ENCODE measurements around the gene IL37. TPM values are rescaled to one million over a fixed set of nuclear protein-coding genes. Genes with fewer than 3 reads are reported as not detected.

IL37 gene
- total and polyA plus RNA-seq, 2 experiments from 2014 or later = not detected

DNA sequence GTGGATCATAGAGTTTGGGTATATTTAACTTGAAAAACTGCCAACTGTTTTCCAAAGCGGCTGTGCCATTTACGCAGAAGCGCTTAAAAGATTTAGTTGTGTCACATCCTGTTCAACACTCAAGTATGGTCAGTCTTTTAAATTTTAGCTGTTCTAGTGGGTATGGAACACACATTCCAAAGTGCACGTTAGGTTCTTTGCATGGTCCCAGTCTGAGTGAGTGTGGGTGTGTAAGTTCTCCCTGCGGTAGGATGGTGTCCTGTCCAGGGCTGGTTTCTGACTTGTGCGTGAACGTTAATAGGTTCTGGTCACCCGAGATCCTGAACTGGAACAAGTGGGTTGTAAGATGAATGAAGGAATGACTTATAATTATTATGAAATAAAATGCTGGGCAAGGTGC, 38.5 kb downstream of the IL37 start:
- Histone ChIP-seq H3K36me3 (replicated peaks; ENCODE audit: insufficient read depth, low read depth) (no peaks in the 10 kb centered on the region), H3K4me2 (no peak overlapping the region), H3K4me3 (no peak overlapping the region), H2AFZ (no peak overlapping the region), H3K9me3 (ENCODE audit: low read depth) (no peaks in the 10 kb centered on the region), H3K79me2 (no peaks in the 10 kb centered on the region), H3K27me3 (no peaks in the 10 kb centered on the region), H3K9me2 (replicated peaks; ENCODE audit: insufficient read depth) (no peaks in the 10 kb centered on the region), H3K27ac (no peak overlapping the region), H3K4me1 (ENCODE audit: insufficient read depth) (peaks cover 23% of the 10 kb centered on the region), H4K20me1 (ENCODE audit: insufficient read depth, poor library complexity, severe bottlenecking) (no peaks in the 10 kb centered on the region)
- 82% methylated on average over 8 of the region's 8 CpGs for WGBS (ENCODE audit: low lambda C conversion rate, missing lambda C conversion rate)
- TF ChIP-seq EZH2phosphoT487 (IDR thresholded peaks at IDR 0.05; ENCODE audit: low read depth, severe bottlenecking, unreplicated experiment) (no peak), EZH2 (IDR thresholded peaks at IDR 0.05; ENCODE audit: borderline replicate concordance) (no peak), CTCF (IDR thresholded peaks at IDR 0.05; ENCODE audit: poor library complexity) (no peak)
- no peak for DNase-seq (ENCODE audit: low spot score)

GRCh38 chr2:112954364-112954763, 43.4 kb downstream of the IL37 start:
- DNase-seq (ENCODE audit: low spot score) = no peak
- Histone ChIP-seq H3K4me1 (ENCODE audit: insufficient read depth) (no peaks in the 10 kb centered on the region), H4K20me1 (ENCODE audit: insufficient read depth, poor library complexity, severe bottlenecking) (no peaks in the 10 kb centered on the region), H3K9me3 (ENCODE audit: low read depth) (no peaks in the 10 kb centered on the region), H3K27ac (no peak overlapping the region), H2AFZ (no peak overlapping the region), H3K9me2 (replicated peaks; ENCODE audit: insufficient read depth) (no peaks in the 10 kb centered on the region), H3K36me3 (replicated peaks; ENCODE audit: insufficient read depth, low read depth) (no peaks in the 10 kb centered on the region), H3K4me3 (no peak overlapping the region), H3K4me2 (no peak overlapping the region), H3K79me2 (no peaks in the 10 kb centered on the region), H3K27me3 (no peaks in the 10 kb centered on the region)
- TF ChIP-seq EZH2phosphoT487 (IDR thresholded peaks at IDR 0.05; ENCODE audit: low read depth, severe bottlenecking, unreplicated experiment) (no peak), EZH2 (IDR thresholded peaks at IDR 0.05; ENCODE audit: borderline replicate concordance) (no peak), CTCF (IDR thresholded peaks at IDR 0.05; ENCODE audit: poor library complexity) (no peak)
- 92% methylated on average over 7 of the region's 7 CpGs for WGBS (ENCODE audit: low lambda C conversion rate, missing lambda C conversion rate)

- Histone ChIP-seq H3K9me3 (ENCODE audit: low read depth) (no peaks in the 10 kb centered on the region), H3K27ac (no peak overlapping the region), H3K36me3 (replicated peaks; ENCODE audit: insufficient read depth, low read depth) (no peaks in the 10 kb centered on the region), H3K79me2 (no peaks in the 10 kb centered on the region), H3K4me2 (no peak overlapping the region), H2AFZ (no peak overlapping the region), H3K27me3 (no peaks in the 10 kb centered on the region), H3K4me1 (ENCODE audit: insufficient read depth) (no peaks in the 10 kb centered on the region), H4K20me1 (ENCODE audit: insufficient read depth, poor library complexity, severe bottlenecking) (no peaks in the 10 kb centered on the region), H3K9me2 (replicated peaks; ENCODE audit: insufficient read depth) (no peaks in the 10 kb centered on the region), H3K4me3 (no peak overlapping the region)
- TF ChIP-seq EZH2 (IDR thresholded peaks at IDR 0.05; ENCODE audit: borderline replicate concordance) = no peak
- no peak for TF ChIP-seq EZH2phosphoT487 (IDR thresholded peaks at IDR 0.05; ENCODE audit: low read depth, severe bottlenecking, unreplicated experiment)
- no peak for TF ChIP-seq CTCF (IDR thresholded peaks at IDR 0.05; ENCODE audit: poor library complexity)
- no peak for DNase-seq (ENCODE audit: low spot score)
- WGBS (ENCODE audit: low lambda C conversion rate, missing lambda C conversion rate) = 95% methylated on average over 3 of the region's 3 CpGs
Observed at GRCh38 chr2:112957511-112957910, 46.5 kb downstream of the IL37 start.
